Measurements from ENCODE around the gene ZDHHC16. TPM values are rescaled to one million over a fixed set of nuclear protein-coding genes. Genes with fewer than 3 reads are reported as not detected.
A peak's percentile ranks its signal among the peaks of the same experiment; 100 is the strongest.

The ZDHHC16 gene
- polyA plus RNA-seq, 3 donors from 2014 or later: 19.9 to 38.5 (median 27.1) TPM

DNA sequence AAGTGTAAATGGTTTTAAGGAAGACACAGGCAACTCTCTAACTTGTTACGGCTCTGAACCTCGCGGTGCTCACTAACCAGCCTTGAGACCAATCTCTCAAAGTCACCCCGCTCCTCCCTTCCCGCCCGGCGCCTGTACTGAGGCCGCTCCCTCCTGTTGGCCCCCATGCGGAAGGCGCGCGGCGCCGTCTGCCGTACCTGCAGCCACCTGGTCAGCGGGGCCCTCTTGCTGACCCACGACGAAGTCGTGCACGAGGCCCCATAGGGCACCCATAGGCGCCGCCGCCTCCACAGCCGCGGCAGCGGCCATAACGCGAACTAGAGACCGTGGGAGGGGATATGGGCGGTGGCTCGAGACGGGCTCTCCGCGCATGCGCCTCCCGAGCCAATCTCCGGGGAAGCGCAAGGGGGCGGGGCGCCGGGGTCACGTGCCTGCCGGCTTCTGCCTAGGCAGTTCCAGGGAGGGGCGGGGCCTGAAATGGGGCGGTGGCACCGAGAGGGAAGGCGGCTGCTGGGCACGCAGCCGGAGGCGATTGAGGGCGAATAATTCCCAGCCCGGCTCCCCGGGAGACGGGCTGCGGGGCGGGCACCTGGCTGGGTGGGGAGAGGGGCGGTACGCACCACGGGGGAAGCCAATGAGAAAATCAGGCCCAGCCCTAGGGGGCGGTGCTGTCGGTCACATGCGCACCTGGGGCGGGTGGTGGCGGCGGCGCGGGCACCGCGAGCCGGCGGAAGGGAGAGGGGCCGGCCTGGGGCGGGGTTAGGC, 52.3 kb downstream of the ZDHHC16 start, which contains the start of gene MMS19:
Gene MMS19 (minus strand): TSS at position 347 of the 765 bp plus-strand sequence. CDS start 38 bp downstream, at position 309.
- Mint-ChIP-seq H3K27me3 (ENCODE audit: low read depth in 3 of 3) (peaks cover 13 to 19% (median 19%) of the 10 kb centered on the region in 3 donors), H3K36me3 (no peaks in the 10 kb centered on the region), H3K27ac (peak within 1 kb of the TSS; percentile 91 to 97 (median 96)), H3K4me1 (peaks cover 35 to 54% of the 10 kb centered on the region in 2 donors), H3K4me3 (peak within 1 kb of the TSS; percentile 93 to 98 (median 98)), H3K9me3 (no peaks in the 10 kb centered on the region)
- peak; percentile 99 for DNase-seq

DNA sequence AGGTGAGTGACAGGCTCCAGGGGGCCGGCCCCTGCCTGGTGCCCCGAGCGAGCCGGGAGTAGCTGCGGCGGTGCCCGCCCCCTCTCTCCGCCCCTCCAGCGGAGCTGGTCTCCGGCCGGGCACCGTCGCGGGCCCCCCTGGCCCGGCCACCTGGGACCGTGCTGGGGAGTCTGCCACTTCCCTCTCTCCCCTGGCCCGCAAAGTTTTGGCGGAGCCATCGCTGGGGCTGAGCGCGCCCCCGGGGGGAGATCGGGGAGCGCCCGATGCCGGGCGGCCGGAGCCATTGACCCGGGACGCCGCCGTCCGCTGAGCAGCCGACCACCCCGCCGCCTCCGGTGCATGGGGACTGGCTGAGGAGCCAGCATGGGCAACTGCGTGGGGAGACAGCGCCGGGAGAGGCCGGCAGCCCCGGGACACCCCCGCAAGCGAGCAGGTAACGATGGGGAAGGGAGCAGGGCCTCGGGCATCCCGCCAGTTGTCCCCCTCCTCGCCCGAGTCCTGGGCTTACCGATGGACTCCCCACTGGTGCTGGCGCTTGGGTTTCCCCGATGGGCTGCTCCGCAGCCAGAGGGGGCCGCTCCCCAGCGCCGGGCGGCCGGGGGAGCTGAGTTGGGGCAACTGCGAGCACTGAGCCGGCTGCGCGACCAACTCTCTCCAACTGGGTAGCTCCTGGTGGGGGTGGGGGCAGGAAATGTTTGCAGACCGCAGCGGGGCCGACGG, 53.0 kb downstream of the ZDHHC16 start, which contains the start of gene UBTD1:
Gene UBTD1 (plus strand): TSS at position 84 of the 720 bp plus-strand sequence. CDS start 280 bp downstream, at position 364.
- H3K9me3 Mint-ChIP-seq: no peaks in the 10 kb centered on the region
- DNase-seq: peak; percentile 22 to 31 (median 30)
- H3K27ac Mint-ChIP-seq: peak within 1 kb of the TSS; percentile 91 to 97 (median 96)
- peaks cover 33 to 51% of the 10 kb centered on the region in 2 donors for H3K4me1 Mint-ChIP-seq
- peak within 1 kb of the TSS; percentile 93 to 98 (median 98) for H3K4me3 Mint-ChIP-seq
- H3K36me3 Mint-ChIP-seq: no peaks in the 10 kb centered on the region
- peaks cover 11 to 19% (median 19%) of the 10 kb centered on the region in 3 donors for H3K27me3 Mint-ChIP-seq (ENCODE audit: low read depth in 3 of 3)

DNA sequence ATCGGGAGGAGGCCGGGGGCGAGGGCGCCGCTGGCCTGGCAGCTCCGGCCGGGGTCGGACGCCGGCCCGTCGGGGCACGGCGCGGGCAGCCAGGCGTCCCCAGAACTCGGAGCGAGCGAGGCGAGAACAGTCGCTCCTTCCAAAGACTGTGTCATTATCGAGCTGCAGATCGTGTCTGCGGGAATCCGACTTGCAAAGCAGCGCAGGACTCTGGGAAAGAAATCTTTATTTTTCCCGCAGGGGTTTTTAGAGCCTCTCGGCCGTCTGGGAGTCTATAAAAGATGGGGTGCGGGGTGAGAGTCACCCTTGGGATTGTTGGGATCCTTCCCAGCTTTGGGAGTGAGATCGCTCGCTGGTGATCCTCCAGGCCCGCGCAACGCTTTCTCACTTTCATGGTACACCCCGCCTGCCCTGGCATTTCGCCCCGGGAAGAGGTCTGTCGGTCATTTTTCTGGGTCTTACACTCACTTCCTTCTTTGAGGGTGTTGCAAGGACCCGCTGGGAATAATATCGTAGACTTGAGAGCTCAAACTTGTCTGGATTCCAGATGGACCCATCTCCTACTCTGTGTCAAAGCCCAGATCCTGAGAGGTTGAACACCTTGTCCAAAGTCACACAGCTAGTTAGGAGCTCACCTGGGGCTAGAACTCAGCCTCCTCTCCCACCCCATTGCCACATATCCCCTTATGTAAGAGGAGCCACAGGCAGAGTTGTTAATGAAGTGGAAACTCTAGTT, 53.8 kb downstream of the ZDHHC16 start:
- Mint-ChIP-seq H3K4me3 (peak overlapping the region; percentile 36 to 81 (median 76)), H3K27ac (no peak overlapping the region), H3K4me1 (peaks cover 27 to 44% of the 10 kb centered on the region in 2 donors), H3K9me3 (no peaks in the 10 kb centered on the region), H3K27me3 (ENCODE audit: low read depth in 3 of 3) (peaks cover 11 to 19% (median 19%) of the 10 kb centered on the region in 3 donors), H3K36me3 (no peaks in the 10 kb centered on the region)
- peak in 1 of 3 donors; percentile 1 for DNase-seq

DNA sequence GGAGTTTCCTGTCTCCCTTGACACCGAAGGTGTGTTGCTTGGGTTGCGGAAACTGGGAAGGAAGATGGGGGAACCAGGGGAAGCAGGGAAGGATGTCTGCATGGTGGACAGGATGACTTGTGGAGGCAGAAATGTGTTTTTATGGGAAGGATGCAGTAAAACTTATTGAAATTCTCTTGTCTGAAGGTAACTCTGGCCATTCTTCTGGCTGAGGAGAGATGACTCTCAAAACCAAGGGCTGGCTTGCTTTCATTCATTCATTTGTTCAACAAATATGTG, 54.3 kb downstream of the ZDHHC16 start:
- Mint-ChIP-seq H3K4me3 (peak overlapping the region; percentile 36 to 81 (median 76)), H3K27me3 (ENCODE audit: low read depth in 3 of 3) (peaks cover 11 to 19% (median 19%) of the 10 kb centered on the region in 3 donors), H3K36me3 (no peaks in the 10 kb centered on the region), H3K9me3 (no peaks in the 10 kb centered on the region), H3K27ac (no peak overlapping the region), H3K4me1 (peaks cover 23 to 39% of the 10 kb centered on the region in 2 donors)
- DNase-seq: no peak

DNA sequence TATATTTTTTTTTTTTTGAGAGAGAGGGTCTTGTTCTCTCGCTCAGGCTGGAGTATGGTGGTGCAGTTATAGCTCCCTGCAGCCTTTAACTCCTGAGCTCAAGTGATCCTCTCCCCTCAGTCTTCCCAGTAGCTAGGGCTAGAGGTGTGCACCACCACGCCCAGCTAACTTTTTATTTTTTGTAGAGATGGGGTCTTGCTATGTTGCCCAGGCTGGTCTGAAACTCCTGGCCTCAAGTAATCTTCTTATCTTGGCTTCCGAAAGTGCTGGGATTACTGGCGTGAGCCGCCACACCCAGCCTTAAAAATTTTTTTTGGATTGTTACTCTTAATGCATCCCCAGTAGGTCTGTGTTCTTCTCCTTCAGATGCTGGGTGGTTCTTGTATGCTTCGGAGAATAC, 56.9 kb downstream of the ZDHHC16 start:
- Mint-ChIP-seq H3K9me3 (no peaks in the 10 kb centered on the region), H3K27ac (no peak overlapping the region), H3K36me3 (no peaks in the 10 kb centered on the region), H3K4me3 (no peak overlapping the region), H3K4me1 (peaks cover 8 to 15% of the 10 kb centered on the region in 2 donors), H3K27me3 (ENCODE audit: low read depth in 3 of 3) (peaks cover 11 to 19% (median 19%) of the 10 kb centered on the region in 3 donors)
- no peak for DNase-seq

DNA sequence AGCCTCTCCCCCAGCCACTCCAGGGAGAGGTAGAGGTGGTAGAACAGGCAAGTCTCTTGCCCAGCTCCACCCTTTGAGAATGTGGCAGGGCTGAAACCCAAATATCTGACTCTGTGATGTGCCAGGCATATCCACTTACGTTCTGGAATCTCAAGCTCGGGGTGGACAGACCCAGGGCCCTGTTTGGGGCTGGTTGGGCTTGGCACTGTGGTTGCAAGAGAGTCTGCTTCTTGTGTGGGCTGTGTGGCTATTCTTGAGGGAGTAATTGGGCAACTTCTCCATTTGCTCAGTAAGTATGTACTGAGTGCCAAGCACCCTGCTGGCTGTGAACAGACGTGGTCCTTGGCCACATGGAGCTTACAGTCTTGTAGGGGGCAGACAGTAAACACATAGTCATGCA, 57.4 kb downstream of the ZDHHC16 start:
- H3K36me3 Mint-ChIP-seq: no peaks in the 10 kb centered on the region
- no peaks in the 10 kb centered on the region for H3K9me3 Mint-ChIP-seq
- no peak overlapping the region for H3K27ac Mint-ChIP-seq
- peaks cover 5 to 11% of the 10 kb centered on the region in 2 donors for H3K4me1 Mint-ChIP-seq
- no peak for DNase-seq
- H3K4me3 Mint-ChIP-seq: no peak overlapping the region
- H3K27me3 Mint-ChIP-seq (ENCODE audit: low read depth in 3 of 3): peaks cover 9 to 17% (median 15%) of the 10 kb centered on the region in 3 donors

DNA sequence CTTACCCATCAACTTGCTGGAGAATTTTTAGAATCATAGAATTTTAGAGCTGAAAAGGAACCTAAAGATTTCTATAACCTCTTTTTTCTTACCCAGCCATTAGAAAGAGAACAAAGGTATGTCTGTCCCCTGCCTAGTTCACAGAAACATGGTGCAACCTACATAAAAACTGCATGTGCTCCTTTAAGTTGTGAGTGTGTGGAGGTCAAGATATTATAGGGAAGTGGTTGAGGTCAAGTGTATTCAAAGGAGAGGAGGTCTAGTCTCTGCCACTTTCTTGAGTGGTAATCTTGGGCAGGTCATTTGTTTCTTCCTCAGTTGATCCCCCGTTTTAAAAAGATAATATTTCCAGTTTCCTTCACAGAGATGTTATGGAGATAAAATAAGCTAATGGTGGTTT, 59.2 kb downstream of the ZDHHC16 start:
- no peaks in the 10 kb centered on the region for H3K9me3 Mint-ChIP-seq
- H3K27ac Mint-ChIP-seq: no peak overlapping the region
- no peaks in the 10 kb centered on the region for H3K36me3 Mint-ChIP-seq
- H3K27me3 Mint-ChIP-seq (ENCODE audit: low read depth in 3 of 3): peaks cover 8 to 17% (median 12%) of the 10 kb centered on the region in 3 donors
- peaks cover 0 to 5% of the 10 kb centered on the region in 2 donors for H3K4me1 Mint-ChIP-seq
- no peak overlapping the region for H3K4me3 Mint-ChIP-seq
- DNase-seq: no peak

DNA sequence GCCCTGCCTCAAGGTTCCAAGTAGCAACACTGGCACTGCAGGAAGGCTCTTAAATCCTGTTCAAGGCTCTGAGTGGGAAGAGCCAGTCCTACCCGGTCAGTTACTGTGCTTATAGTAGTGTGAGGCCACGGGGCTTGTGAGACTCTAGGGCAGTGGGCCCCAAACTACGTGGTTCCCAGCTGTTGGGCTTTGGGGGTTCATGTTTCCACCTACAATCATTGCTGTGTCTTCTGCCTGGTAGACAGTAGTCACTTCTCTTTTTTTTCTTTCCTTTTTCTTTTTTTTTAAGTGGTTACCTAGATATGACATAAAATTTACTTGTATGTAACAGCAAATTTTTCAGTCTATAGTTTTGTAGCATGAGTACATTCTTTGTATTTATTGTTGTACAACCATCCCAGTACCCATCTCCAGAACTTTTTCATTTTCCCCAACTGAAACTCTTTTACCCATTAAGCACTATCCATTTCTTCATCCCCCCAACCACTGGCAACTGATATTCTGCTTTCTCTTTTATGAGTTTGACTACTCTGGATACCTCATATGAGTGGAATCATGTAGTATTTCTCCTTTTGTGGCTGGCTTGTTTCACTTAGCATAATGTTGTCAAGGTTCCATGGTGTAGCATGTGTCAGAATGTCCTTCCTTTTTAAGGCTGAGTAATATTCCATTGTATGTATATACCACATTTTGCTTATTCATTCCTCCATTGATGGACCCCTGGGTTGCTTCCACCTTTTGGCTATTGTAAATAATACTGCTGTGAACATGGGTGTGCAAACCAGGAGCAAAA, 60.4 kb downstream of the ZDHHC16 start:
- H3K27ac Mint-ChIP-seq: no peak overlapping the region
- H3K4me1 Mint-ChIP-seq: no peaks in the 10 kb centered on the region
- no peaks in the 10 kb centered on the region for H3K36me3 Mint-ChIP-seq
- H3K27me3 Mint-ChIP-seq (ENCODE audit: low read depth in 3 of 3): peaks cover 4 to 9% (median 5%) of the 10 kb centered on the region in 3 donors
- H3K9me3 Mint-ChIP-seq: no peaks in the 10 kb centered on the region
- DNase-seq: no peak
- no peak overlapping the region for H3K4me3 Mint-ChIP-seq

Other genes with a start within 250 kb of the ZDHHC16 start
- gene ARHGAP19, start 153.5 kb upstream of the ZDHHC16 start, polyA plus RNA-seq: 1 to 10 TPM; 4.9 to 8.2 (median 6.7) TPM
- gene FRAT1, start 126.9 kb upstream of the ZDHHC16 start, polyA plus RNA-seq: 10 to 100 TPM in 1 of 3 donors, 1 to 10 TPM in 2; 8.0 to 15.2 (median 8.1) TPM
- gene FRAT2, start 111.4 kb upstream of the ZDHHC16 start, polyA plus RNA-seq: 10 to 100 TPM; 11.5 to 22.5 (median 15.9) TPM
- gene RRP12, start 44.8 kb upstream of the ZDHHC16 start, polyA plus RNA-seq: 1 to 10 TPM; 4.6 to 8.5 (median 7.0) TPM
- gene PGAM1, start 20.0 kb upstream of the ZDHHC16 start, polyA plus RNA-seq: 100 to 1,000 TPM; 315 to 415 (median 316) TPM
- 10 to 100 TPM; 60.3 to 96.0 (median 66.8) TPM for gene EXOSC1, start 169 bp upstream of the ZDHHC16 start, polyA plus RNA-seq
- 10 to 100 TPM; 21.8 to 32.0 (median 29.6) TPM for gene MMS19, start 52.2 kb downstream of the ZDHHC16 start, polyA plus RNA-seq
- gene UBTD1, start 52.7 kb downstream of the ZDHHC16 start, polyA plus RNA-seq: 1 to 10 TPM; 1.7 to 3.2 (median 2.9) TPM
- gene ANKRD2, start 126.6 kb downstream of the ZDHHC16 start, polyA plus RNA-seq: not detected
- not detected for gene HOGA1, start 138.2 kb downstream of the ZDHHC16 start, polyA plus RNA-seq
- gene C10orf62, start 143.5 kb downstream of the ZDHHC16 start, polyA plus RNA-seq: not detected
- 1 to 10 TPM in 2 of 3 donors, under 1 TPM in 1; 0.80 to 6.1 (median 1.1) TPM for gene MORN4, start 187.3 kb downstream of the ZDHHC16 start, polyA plus RNA-seq
- 10 to 100 TPM; 12.6 to 19.6 (median 17.6) TPM for gene PI4K2A, start 194.5 kb downstream of the ZDHHC16 start, polyA plus RNA-seq
- gene AVPI1, start 241.1 kb downstream of the ZDHHC16 start, polyA plus RNA-seq: 10 to 100 TPM in 1 of 3 donors, 1 to 10 TPM in 2; 3.0 to 14.1 (median 4.4) TPM

Data from immature natural killer cell (primary cell).